ENCODE measurements around the gene OPCML.

OPCML gene

GRCh38 chr11:132821499-132821898 is 710.8 kb downstream of the OPCML start:
- TF ChIP-seq CTCF (IDR thresholded peaks at IDR 0.05; ENCODE audit: borderline replicate concordance, insufficient read depth, low read depth, low read length) = no peak
- no peak overlapping the region for H3K4me3 ChIP-seq (ENCODE audit: low read depth, low read length)

- TF ChIP-seq CTCF (IDR thresholded peaks at IDR 0.05; ENCODE audit: borderline replicate concordance, insufficient read depth, low read depth, low read length) = no peak
- no peak overlapping the region for H3K4me3 ChIP-seq (ENCODE audit: low read depth, low read length)
Measured at GRCh38 chr11:132821014-132821413, 711.3 kb downstream of the OPCML start.

- no peak for TF ChIP-seq CTCF (IDR thresholded peaks at IDR 0.05; ENCODE audit: borderline replicate concordance, insufficient read depth, low read depth, low read length)
- no peak overlapping the region for H3K4me3 ChIP-seq (ENCODE audit: low read depth, low read length)
Measured at GRCh38 chr11:132818951-132819350, 713.4 kb downstream of the OPCML start.

- no peak overlapping the region for H3K4me3 ChIP-seq (ENCODE audit: low read depth, low read length)
- TF ChIP-seq CTCF (IDR thresholded peaks at IDR 0.05; ENCODE audit: borderline replicate concordance, insufficient read depth, low read depth, low read length) = no peak
Measured at GRCh38 chr11:132817387-132817786, 714.9 kb downstream of the OPCML start.

GRCh38 chr11:132814410-132814809 is 717.9 kb downstream of the OPCML start:
- no peak overlapping the region for H3K4me3 ChIP-seq (ENCODE audit: low read depth, low read length)
- TF ChIP-seq CTCF (IDR thresholded peaks at IDR 0.05; ENCODE audit: borderline replicate concordance, insufficient read depth, low read depth, low read length) = no peak

GRCh38 chr11:132811649-132812048 is 720.7 kb downstream of the OPCML start:
- H3K4me3 ChIP-seq (ENCODE audit: low read depth, low read length) = no peak overlapping the region
- no peak for TF ChIP-seq CTCF (IDR thresholded peaks at IDR 0.05; ENCODE audit: borderline replicate concordance, insufficient read depth, low read depth, low read length)

GRCh38 chr11:132809070-132809469 is 723.2 kb downstream of the OPCML start:
- no peak for TF ChIP-seq CTCF (IDR thresholded peaks at IDR 0.05; ENCODE audit: borderline replicate concordance, insufficient read depth, low read depth, low read length)
- H3K4me3 ChIP-seq (ENCODE audit: low read depth, low read length) = no peak overlapping the region
